SK-N-SH treated with all-trans-retinoic acid at 6 μM for 48 hours (cell line): Measurements from ENCODE around the gene FERD3L.

Experiments
- ATAC-seq: fragments of 200-7000 bp; cut with Tn5 transposase; 3 replicates; pipeline ENCODE4 v1.9.1; 2020; ENCODE audit warnings: mild to moderate bottlenecking, moderate library complexity
- ARNTL ChIP-seq: fragments of 450-650 bp; formaldehyde crosslinking; IDR thresholded peaks from 2 replicates; pipeline ENCODE4 v1.5.0; 2020; ENCODE audit warnings: low read depth, mild to moderate bottlenecking, moderate library complexity, borderline replicate concordance
- CSDC2 ChIP-seq: fragments of 250-450 bp; sonication (Bioruptor Pico); IDR thresholded peaks from 2 replicates; pipeline ENCODE4 v1.5.0; 2020; ENCODE audit warnings: mild to moderate bottlenecking, moderate library complexity
- CSRNP3 ChIP-seq: fragments of 250-450 bp; sonication (Bioruptor Pico); IDR thresholded peaks from 2 replicates; pipeline ENCODE4 v1.5.1; 2021; ENCODE audit warnings: mild to moderate bottlenecking, moderate library complexity
- ESRRG ChIP-seq: fragments of 250-450 bp; sonication (Bioruptor Pico); IDR thresholded peaks from 2 replicates; pipeline ENCODE4 v1.6.1; 2021; ENCODE audit warnings: mild to moderate bottlenecking
- GLIS3 ChIP-seq: fragments of 250-450 bp; sonication (Bioruptor Pico); IDR thresholded peaks from 2 replicates; pipeline ENCODE4 v1.5.0; 2020; ENCODE audit warnings: mild to moderate bottlenecking, moderate library complexity
- ISL1 ChIP-seq: fragments of 250-450 bp; sonication (Bioruptor Pico); IDR thresholded peaks from 2 replicates; pipeline ENCODE4 v2.1.2; 2022; ENCODE audit warnings: mild to moderate bottlenecking, moderate library complexity
- OSR1 ChIP-seq: fragments of 250-450 bp; sonication (Bioruptor Pico); IDR thresholded peaks from 2 replicates; pipeline ENCODE4 v1.8.0; 2022; ENCODE audit warnings: moderate library complexity, mild to moderate bottlenecking, inconsistent platforms
- PATZ1 ChIP-seq: fragments of 250-450 bp; sonication (Bioruptor Pico); IDR thresholded peaks from 2 replicates; pipeline ENCODE4 v1.8.0; 2020; ENCODE audit warnings: mild to moderate bottlenecking, moderate library complexity, borderline replicate concordance
- POU6F1 ChIP-seq: fragments of 250-450 bp; sonication (Bioruptor Pico); IDR thresholded peaks from 2 replicates; pipeline ENCODE4 v1.8.0; 2021; ENCODE audit warnings: low read depth, mild to moderate bottlenecking, moderate library complexity, borderline replicate concordance
- PPARA ChIP-seq: fragments of 250-450 bp; sonication (Bioruptor Pico); IDR thresholded peaks from 2 replicates; pipeline ENCODE4 v1.5.0; 2020; ENCODE audit warnings: mild to moderate bottlenecking, borderline replicate concordance
- RARB ChIP-seq: fragments of 250-450 bp; sonication (Bioruptor Pico); IDR thresholded peaks from 2 replicates; pipeline ENCODE4 v1.8.0; 2021; ENCODE audit warnings: mild to moderate bottlenecking, moderate library complexity
- SNAI2 ChIP-seq: fragments of 250-450 bp; sonication (Bioruptor Pico); IDR thresholded peaks from 2 replicates; pipeline ENCODE4 v1.5.0; 2020; ENCODE audit warnings: mild to moderate bottlenecking, moderate library complexity
- TCF4 ChIP-seq: fragments of 250-450 bp; sonication (Bioruptor Pico); IDR thresholded peaks from 2 replicates; pipeline ENCODE4 v1.8.0; 2021; ENCODE audit warnings: mild to moderate bottlenecking, moderate library complexity, borderline replicate concordance
- TOX ChIP-seq: fragments of 250-450 bp; sonication (Bioruptor Pico); IDR thresholded peaks from 2 replicates; pipeline ENCODE4 v1.8.0; 2021; ENCODE audit warnings: mild to moderate bottlenecking, moderate library complexity, borderline replicate concordance
- TSHZ2 ChIP-seq: fragments of 250-450 bp; sonication (Bioruptor Pico); IDR thresholded peaks from 2 replicates; pipeline ENCODE4 v1.5.0; 2020; ENCODE audit warnings: mild to moderate bottlenecking, moderate library complexity
- ZC3H10 ChIP-seq: fragments of 250-450 bp; sonication (Bioruptor Pico); IDR thresholded peaks from 2 replicates; pipeline ENCODE4 v1.5.1; 2021; ENCODE audit warnings: mild to moderate bottlenecking, moderate library complexity
- ZFP3 ChIP-seq: fragments of 250-450 bp; sonication (Bioruptor Pico); IDR thresholded peaks from 2 replicates; pipeline ENCODE4 v1.5.0; 2020; ENCODE audit warnings: mild to moderate bottlenecking, moderate library complexity
- ZFP30 ChIP-seq: fragments of 450-650 bp; formaldehyde crosslinking; IDR thresholded peaks from 2 replicates; pipeline ENCODE4 v1.5.0; 2022; ENCODE audit warnings: mild to moderate bottlenecking, moderate library complexity
- ZNF565 ChIP-seq: fragments of 450-650 bp; formaldehyde crosslinking; conservative IDR thresholded peaks from 2 replicates; pipeline ENCODE4 v1.5.0; 2020; ENCODE audit warnings: low read depth, mild to moderate bottlenecking, moderate library complexity
- ZNF70 ChIP-seq: fragments of 450-650 bp; formaldehyde crosslinking; IDR thresholded peaks from 2 replicates; pipeline ENCODE4 v1.5.0; 2020; ENCODE audit warnings: mild to moderate bottlenecking, moderate library complexity
- ZNF8 ChIP-seq: fragments of 450-650 bp; formaldehyde crosslinking; IDR thresholded peaks from 2 replicates; pipeline ENCODE4 v1.5.0; 2020; ENCODE audit warnings: mild to moderate bottlenecking, moderate library complexity

The FERD3L gene

GRCh38 chr7:19111474-19112273, 33.5 kb downstream of the FERD3L start:
- no peak for ATAC-seq
- TF ChIP-seq TCF4 (0 out of 2 replicates have a peak, but pooled peaks have one; percentile 12), ESRRG (CRISPR knock-in tag) (no peak), CSRNP3 (0 out of 2 replicates have a peak, but pooled peaks have one; percentile 12)

GRCh38 chr7:19110776-19111175, 34.4 kb downstream of the FERD3L start:
- no peak for TF ChIP-seq PPARA (CRISPR knock-in tag)
- peak; percentile 20; the same call in 1 of the 2 replicates for TF ChIP-seq TSHZ2
- 0 out of 2 replicates have a peak, but pooled peaks have one; percentile 15 for TF ChIP-seq TOX (CRISPR knock-in tag)
- no peak for TF ChIP-seq POU6F1 (CRISPR knock-in tag)
- no peak for TF ChIP-seq ESRRG (CRISPR knock-in tag)
- TF ChIP-seq ZNF565 (CRISPR knock-in tag): 0 out of 2 replicates have a peak, but pooled peaks have one; percentile 22
- no peak for TF ChIP-seq ARNTL (CRISPR knock-in tag)
- no peak for TF ChIP-seq ZFP30
- 0 out of 2 replicates have a peak, but pooled peaks have one; percentile 56 for TF ChIP-seq SNAI2 (CRISPR knock-in tag)
- TF ChIP-seq GLIS3 (CRISPR knock-in tag): 0 out of 2 replicates have a peak, but pooled peaks have one; percentile 51

GRCh38 chr7:19110026-19110730, 35.0 kb downstream of the FERD3L start:
- no peak for ATAC-seq
- TF ChIP-seq ARNTL (CRISPR knock-in tag) (no peak), ZFP3 (no peak), ZC3H10 (CRISPR knock-in tag) (no peak), ZNF8 (CRISPR knock-in tag) (no peak), TCF4 (peak; percentile 11; the same call in 1 of the 2 replicates), OSR1 (CRISPR knock-in tag) (no peak), ESRRG (CRISPR knock-in tag) (peak; percentile 69; the same call in 1 of the 2 replicates), TSHZ2 (0 out of 2 replicates have a peak, but pooled peaks have one; percentile 38), ISL1 (CRISPR knock-in tag) (0 out of 2 replicates have a peak, but pooled peaks have one; percentile 9), SNAI2 (CRISPR knock-in tag) (no peak), TOX (CRISPR knock-in tag) (no peak), ZNF70 (no peak), RARB (no peak), PATZ1 (no peak), ZFP30 (no peak), CSDC2 (CRISPR knock-in tag) (no peak), POU6F1 (CRISPR knock-in tag) (no peak)

More at GRCh38 chr7:19110776-19111175, 34.4 kb downstream of the FERD3L start:
- ATAC-seq: no peak
